HuH-7.5 (cell line): ENCODE measurements around the gene DLL1.
"Not testable (repeated sequence)": the region's sequence is repeated elsewhere in the genome, so short reads cannot be mapped to it uniquely, and the experiment has no call there.

Source experiments
- DNase-seq: peaks from one replicate; pipeline ENCODE4 v3.0.0; 2011; ENCODE audit warnings: low spot score

Gene DLL1

DNA sequence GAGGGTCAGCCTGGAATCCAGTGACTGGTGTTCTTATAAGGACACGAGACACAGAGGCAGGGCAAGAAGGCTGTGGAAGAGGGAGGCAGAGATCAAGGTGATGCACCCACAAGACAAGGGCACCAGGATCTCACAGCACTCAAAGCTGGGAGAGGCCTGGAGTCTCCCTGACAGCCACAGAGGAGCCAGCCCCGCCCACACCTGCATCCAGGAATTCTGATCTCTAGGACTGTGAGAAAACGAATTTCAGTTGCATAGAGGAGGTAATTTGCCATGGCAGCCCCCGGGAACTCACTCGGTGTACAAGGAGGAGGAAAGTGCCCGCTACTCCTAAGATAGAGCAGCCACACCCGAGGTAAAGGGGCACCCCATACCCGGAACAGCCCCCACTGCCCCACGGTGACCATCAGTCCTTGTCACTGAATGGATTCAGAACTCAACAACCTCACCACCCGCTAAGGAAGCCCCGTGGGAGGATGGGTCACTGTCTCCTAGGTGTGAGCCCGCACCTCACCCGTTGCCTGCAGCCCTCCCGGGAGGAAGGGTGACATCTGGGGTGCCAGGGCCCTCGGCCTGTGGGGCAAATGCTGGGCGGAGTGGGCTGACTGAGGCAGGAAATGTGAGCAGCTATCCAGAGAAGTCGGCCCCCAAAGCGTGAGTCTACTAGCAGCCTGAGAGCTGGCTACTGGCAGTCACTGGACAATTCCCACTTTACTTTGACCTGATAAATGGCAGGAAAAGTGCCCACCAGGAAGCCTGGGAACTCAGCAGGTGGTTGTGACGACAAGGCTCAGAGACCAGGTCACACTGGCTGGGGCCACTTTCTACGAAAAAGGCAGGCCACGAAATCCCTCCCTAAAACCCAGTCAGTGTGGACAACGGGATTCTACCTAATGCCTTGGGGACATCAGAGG is 22.4 kb downstream of the DLL1 start:
- DNase-seq: no peak

DNA sequence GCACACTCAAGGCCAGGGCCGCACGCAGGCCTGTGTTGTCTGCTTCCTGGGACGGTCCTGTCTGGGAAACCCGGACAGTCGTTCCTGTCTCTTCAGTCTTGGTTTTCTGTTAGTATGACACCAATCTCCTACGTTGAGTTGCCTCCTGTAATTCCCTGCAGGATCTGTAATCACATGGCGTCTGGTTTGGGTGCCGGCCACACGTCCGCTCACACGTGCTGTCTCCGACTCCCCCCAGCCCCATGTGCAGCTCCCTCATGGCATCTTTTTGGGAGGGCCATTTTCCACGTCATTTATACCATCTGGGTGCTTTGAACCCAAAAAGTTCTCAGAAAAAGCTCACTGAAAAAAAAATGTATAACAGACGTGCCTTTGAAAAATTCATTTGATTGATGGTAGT is 23.2 kb downstream of the DLL1 start:
- DNase-seq: no peak

DNA sequence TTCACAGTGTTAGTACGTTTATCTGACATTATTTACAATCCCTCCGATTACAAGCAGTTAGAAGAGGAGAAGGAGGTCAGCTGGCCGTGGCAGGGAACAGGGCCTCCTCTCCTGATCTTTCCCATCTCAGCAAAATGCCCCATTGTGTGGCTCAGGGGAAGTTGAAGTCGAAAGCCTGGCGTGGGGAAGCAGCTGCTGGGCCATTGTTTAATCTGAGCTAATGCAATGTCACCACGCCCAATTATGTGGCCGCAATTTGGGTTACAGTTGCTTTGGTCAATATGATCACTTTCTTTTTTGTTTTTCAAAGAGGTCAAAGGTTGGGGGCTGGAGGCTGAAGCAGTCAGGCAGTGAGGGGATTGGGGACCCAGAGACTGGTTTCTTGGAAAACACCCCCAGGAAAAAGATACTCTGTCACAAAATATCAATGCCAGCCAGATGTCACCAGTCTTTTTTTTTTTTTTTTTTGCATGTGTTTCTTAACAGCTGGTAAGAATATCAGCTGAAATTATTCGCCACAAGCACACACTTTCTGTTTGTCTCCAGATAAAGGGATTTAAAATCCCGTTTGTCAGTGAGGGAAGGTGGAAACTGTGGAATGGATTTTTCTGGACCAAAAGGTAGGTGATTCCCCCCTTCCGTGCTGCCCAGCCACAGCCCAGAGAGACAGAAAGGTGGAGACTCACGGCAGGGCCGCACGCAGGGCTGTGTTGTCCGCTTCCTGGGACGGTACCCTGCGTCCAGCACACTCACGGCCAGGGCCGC is 24.6 kb downstream of the DLL1 start:
- DNase-seq: no peak

DNA sequence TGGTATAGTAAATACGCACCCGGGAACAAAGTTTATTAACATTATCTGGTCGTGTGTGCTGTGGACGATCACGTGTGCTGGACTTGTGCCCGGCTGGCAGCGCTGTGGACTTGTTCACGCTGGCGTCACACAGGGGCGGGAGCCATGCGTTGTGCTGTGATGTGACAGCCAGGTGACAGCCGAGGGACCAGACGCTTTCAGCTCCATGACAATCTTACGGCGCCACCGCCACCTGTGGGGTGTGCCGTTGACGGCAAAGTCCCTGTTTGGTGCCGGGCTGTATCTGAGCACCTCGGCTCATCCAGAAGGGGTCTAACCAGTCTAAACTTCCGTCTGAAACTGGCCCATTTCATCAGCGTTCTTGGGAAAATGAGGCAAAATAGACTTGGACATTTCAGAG is 25.2 kb downstream of the DLL1 start:
- DNase-seq: peak; percentile 52

DNA sequence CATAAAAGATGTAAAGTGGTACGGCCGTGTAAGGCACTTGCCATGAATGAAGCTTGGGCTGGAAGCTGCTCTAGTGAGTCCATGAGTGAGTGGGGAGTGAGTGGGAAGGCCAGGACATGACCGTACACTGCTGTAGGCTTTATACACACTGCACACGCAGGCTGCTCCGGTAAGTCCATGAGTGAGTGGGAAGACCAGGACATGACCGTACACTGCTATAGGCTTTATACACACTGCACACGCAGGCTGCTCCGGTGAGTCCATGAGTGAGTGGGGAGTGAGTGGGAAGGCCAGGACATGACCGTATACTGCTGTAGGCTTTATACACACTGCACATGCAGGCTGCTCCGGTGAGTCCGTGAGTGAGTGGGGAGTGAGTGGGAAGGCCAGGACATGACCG is 26.2 kb downstream of the DLL1 start:
- DNase-seq: not testable (repeated sequence)

DNA sequence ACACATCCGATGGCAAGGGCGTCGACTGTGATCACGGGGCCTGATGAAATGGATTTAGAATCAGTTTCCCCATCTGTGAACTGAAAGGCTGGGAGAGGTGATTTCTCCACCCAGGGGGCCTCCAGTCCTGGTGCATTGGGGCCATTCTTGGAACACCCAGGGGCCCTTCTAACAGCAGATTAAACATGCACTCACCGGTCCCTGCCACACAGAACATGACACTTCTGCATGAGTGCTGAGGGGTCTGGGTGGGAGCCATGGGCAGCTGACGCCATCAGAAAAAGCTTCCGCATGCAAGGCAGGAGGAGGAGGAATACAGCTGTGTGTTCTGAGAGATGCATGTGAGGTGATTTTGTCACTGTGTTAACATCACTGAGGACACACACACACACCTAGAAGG is 26.8 kb downstream of the DLL1 start:
- no peak for DNase-seq

DNA sequence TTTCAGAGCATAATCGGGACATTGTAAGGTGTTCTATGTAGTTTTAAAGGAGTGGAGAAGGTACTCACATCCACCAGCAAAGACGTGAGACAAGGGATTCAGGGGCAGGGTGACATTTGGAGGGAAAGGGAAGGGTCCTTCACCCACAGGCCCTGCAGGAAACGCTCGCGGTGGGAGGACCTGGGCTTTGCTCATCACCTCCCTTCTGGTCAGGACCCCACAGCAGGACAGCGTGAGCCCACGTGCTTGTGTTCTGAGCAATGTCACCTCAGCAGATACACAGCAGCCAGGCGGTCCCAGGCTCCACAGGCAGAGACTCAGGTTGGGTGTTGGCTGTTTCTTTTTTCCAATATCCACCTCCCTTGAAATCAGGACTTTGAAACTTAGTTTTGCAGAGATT is 27.5 kb downstream of the DLL1 start:
- DNase-seq: no peak

DNA sequence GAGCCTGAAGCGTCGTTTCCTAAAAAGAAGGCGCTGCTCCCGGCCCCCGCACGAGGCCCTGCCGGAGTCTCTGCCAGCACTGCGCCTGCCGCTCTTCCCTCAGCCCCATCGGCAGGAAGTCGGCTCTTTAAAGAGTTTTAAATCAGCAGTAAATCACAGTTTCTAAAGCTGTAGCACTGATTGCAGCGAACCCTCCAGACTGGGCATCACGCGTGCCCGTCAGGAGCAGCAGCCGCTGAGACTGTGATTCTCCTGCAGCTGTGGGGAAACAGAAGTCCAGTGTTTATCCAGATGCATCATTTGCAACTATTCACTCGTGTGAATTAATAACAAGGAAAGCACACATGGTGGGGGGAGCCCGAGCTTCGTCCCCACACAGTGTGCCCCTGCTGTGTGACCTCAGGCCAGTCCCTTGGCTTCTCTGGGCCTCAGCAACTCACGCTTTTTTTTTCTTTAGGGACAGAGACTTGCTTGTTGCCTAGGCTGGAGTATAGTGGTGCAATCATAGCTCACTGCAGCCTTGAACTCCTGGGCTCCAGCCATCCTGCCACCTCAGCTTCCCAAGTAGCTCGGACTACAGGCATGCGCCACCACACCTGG is 28.3 kb downstream of the DLL1 start:
- no peak for DNase-seq

DNA sequence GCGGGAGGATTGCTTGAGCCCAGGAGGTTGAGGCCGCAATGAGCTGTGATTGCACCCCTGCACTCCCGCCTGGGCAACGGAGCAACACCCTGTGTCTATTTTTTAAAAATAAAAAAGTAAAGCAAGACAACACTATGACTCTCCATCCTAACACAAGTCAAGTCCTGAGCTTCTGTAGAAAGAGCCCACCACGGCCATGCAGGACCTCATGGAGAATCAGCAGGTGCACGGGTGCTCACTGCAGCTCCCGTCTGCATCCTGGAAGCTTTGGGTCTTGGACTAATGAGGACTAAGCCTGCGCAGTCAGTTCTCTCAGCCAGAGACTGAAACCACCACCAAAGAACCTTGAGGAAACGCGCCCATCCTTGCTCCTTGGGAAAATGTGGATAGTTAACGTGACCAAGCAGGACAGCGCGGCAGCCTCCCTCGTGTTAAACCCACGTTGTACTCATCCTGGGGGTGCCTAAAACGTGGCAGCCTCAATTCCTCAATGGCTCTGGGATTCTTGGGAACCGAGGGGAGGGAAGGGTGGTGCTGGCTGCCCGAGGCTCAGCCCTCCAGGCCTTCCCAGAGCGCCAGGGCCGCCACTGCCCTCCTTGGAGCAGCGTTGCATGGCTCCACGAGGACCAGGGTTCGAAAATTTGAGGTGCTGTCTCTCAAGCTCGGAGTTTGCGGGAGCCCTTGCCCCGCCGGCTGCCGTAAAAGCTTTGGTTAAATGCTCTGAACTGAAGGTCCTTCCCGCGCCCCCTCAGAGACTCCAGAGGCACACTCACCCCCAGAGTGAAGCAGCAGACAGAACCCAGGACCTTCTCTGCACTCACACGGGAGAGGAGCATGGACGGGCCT is 29.0 kb downstream of the DLL1 start:
- DNase-seq: no peak

DNA sequence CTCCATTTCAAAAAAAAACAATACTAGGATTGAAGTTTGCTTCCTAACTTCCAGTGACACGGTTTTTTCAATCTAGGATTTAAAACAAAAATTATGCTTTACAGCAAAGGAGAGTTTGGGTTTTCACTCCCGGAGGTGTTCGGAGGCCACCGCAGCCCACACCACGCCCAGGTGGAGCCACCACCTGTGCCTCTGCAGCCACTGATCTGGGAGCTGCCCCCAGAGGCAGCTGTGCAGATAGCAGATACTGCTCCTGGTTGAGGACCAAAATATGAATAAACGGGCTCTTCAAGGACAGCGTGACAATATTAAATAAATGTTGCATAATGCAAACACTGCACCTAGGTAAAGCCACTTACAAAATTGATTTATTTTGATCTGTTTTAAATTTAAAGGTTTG is 30.2 kb downstream of the DLL1 start:
- DNase-seq: peak; percentile 64

DNA sequence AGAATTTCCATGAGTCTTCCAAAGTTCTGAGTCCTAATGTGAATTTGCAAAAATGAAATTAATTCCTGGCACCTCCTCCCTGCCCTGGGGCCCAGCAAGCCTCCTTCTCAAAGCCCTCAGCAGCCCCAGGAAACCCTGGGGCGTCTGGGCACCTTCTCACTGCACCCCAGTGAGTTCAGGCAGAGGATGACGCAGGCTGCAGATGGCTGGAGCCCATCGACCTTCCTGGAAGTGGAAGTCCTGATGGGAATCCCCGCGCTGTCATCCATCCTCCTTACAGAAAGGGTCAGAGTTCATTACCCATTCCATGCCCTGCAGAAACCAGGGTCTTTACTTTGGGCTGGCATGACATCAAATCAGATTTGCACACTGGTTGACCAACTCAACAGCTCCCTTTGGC is 31.6 kb downstream of the DLL1 start:
- DNase-seq: no peak

DNA sequence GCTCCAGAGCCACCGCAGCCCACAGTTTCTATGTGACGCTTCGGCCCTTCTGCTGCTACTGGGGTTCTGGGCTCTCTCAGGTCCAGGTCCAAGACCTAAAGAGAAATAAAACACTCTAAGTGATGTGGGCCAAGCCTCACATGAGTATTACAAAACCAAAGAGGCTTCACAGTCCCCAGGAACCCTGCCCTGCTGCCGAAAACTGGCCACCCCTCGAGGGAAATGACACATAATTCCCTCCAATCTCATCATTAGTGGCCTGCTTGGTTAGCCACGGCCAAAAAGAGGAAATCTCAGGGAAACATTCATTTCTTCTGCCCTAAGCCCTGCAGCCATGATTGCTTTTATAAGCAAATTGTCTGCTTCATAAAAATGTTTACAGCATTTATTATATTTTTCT is 32.5 kb downstream of the DLL1 start:
- DNase-seq: no peak

DNA sequence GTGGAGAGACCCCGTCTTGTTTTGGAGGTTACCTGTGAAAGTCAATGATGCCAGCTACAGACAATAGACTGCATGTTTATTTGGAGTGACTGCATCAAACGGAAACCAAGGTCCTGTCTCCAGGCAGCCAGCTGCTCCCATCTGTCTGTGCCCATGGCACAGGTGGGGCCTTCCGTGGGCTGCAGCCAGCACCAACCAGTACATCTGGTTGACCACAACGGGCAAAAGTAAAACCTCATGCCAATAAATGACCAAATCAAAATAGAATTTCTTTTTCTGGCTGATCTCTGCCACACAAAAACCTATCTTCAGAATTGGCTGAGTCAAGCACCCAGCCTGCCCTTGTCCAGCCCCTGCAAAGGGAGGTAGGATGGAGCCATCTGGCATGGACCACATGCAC is 33.5 kb downstream of the DLL1 start:
- DNase-seq: no peak

DNA sequence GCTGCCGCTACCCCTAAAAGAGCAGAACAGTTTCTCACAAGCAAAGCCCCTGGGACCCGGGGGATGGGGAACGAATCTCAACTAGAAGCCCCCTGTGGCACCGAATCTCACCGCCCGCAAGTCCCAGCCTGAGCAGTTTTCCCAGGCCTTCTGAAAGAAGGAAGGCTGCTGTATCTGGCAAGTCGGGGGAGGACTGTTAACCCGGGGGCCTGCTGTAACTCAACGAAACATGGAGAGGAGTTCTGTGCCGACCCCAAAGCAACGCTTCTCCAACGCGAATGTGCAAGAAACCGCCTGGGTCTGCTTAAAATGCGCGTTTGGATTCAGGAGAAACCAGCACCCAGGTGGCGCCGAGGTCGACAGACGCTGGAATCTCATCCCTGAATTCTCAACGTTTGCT is 34.2 kb downstream of the DLL1 start:
- DNase-seq: no peak

DNA sequence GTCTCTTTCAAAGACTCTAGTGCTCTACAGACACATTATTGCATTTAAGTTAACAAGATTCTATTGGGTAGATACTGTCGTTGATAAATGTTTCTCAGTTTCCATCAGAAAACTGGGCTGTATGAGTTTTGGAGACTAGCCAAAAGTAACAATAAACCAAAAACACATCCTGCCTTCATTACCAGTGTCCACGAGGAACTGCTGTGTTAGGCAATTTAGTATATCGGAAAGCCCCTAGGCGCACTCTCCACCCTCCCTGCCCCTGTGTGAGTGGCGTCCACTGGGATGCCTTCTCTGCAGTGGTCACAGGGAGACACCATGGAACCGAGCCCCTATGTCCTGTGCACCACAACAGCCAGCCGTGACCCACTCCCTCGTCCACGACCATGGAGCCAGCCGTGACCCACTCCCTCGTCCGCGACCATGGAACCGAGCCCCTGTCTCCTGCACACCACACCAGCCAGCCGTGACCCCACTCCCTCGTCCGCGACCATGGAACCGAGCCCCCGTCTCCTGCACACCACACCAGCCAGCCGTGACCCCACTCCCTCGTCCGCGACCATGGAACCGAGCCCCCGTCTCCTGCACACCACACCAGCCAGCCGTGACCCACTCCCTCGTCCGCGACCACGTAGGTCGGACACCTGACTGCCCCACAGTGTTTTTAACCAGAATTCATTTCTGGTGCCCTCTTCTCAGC is 35.3 kb downstream of the DLL1 start:
- no peak for DNase-seq

DNA sequence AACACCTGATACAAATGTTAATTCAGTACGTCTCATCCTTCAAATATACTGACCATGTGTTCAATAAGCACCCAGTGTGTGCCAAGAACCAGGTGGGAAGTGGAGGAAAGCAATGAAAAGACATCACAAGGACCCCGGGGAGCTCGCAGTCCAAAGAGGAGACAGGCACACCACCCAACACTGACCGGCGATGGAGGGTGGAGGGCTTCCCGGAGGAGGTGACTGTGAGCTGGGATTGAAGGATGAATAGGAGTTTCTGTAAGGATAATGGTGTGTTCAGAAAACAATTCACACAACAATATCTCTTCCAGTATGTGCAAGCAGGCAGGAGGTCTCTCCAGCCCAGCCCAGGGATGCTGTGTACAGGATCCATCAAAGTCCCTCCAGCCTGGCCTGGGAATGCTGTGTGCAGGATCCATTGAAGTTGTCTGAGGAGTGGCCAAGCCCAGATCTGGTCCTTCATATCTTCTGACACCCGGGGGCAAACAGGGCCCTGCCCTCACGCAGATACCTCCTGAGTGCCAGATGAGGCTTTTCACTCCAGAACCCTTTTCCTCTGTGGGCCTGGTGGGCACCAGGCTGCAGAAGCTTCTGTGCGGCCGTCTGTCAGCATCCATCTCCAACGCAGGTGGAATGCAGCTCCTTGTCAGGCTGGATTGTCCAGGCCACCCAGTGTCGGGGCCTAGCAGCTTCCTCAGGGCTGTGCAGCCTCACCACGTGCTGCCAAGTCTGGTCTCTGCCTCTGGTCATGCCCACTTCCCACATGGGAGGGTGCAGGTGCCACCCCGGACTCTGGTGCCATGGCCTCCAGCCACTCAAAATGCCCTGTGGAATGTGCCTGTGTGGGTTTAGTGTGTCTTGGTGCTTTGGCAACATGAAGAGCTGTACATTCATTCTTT is 36.3 kb downstream of the DLL1 start:
- no peak for DNase-seq

DNA sequence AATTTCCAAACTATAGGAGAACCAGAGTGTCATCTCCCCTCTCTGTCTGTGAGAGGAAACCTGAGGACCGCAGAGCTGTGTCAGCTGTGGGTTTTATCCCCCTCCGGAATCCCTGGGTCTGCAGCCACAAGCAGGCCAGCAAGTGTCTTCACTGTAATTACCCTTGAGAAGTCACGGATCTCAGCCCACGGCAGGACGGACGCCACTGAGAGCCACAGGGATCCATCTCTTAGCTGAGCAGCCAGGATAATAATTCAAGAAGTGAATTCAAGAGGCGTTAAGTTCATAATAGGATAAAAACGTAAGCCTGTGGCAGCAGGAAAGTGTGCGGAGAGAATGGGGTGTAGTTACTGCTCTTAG is 37.0 kb downstream of the DLL1 start:
- no peak for DNase-seq

DNA sequence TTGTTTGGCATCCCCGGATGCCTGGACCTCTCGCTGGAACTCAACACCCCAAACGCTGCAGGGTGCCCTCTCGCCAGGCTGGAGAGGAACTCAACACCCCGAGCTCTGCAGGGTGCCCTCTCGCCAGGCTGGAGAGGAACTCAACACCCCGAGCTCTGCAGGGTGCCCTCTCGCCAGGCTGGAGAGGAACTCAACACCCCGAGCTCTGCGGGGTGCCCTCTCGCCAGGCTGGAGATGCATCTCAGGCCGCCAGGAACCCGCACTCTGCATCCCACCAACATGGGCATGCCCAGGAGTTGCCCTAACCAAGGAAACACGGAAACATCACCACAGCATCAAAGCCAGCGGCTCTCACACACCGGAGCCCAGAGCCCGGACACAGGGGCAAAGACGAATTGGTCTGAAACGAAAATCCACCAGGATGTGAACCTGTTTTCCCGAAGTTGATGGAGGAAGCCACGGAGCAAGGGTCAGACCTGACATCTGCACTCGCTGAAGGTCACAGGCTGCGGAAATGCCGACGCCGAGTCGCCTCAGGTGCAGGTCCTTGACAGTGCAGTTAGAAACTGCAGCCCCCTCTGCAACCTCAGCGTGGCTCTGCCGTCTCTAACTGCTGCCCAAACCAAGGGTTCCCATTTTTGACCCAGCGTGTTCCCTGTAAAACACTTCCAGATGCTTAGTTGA is 37.5 kb downstream of the DLL1 start:
- no peak for DNase-seq

DNA sequence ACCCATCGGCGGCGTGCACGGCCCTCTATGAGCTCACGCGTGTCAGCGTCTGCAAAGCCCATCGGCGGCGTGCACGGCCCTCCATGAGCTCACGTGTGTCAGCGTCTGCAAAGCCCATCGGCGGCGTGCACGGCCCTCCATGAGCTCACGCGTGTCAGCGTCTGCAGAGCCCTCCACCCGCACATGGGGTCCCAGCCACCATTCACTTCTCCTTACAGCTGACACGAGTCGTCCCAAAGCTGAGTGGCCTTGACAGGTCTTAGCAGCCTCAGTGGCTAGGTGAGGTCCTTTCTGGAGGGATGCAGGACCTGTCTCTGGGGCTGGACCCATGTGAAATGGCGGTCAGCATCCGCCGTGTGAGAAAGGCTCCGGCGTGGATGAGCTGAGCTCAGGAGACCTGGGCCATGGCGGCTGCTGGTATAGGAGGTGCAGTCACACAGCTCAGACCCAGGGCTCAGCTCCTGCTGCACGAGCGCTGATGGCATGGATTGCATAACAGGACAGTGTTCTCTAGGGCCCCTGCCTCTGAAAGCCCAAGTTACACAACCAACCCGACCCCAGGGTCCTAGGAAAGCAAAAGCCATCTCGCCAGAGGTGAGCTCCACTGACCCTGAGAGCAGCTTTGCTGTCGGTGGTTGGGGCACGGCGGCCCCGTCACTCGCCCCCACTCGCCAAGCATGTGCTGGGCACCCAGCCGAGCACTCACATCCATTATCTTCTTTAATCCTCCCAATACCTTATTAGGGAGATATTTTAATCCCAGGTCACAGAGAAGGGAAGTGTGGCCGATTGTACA is 38.9 kb downstream of the DLL1 start:
- no peak for DNase-seq
